HFF-Myc (cell line): ENCODE measurements around the gene REEP6.

Experiments
- DNase-seq: peaks from one replicate; pipeline ENCODE4 v3.0.0-alpha.2; 2011; ENCODE audit warnings: low read depth; ENCODE audit errors: extremely low read depth
- H3K4me3 ChIP-seq: replicated peaks from 2 replicates; pipeline ENCODE4 v1.5.1; 2011; ENCODE audit warnings: low read depth, mild to moderate bottlenecking, control low read depth, low read length
- CTCF ChIP-seq: IDR thresholded peaks from 2 replicates; pipeline ENCODE4 v1.5.1; 2012; ENCODE audit warnings: mild to moderate bottlenecking, low read depth, low read length, control low read depth; ENCODE audit errors: missing control alignments

The REEP6 gene

GRCh38 chr19:1524972-1525325, 34.0 kb downstream of the REEP6 start:
- no peak overlapping the region for H3K4me3 ChIP-seq
- no peak for DNase-seq
- no peak for TF ChIP-seq CTCF

GRCh38 chr19:1525343-1525742, 34.4 kb downstream of the REEP6 start:
- no peak for DNase-seq
- no peak overlapping the region for H3K4me3 ChIP-seq
- no peak for TF ChIP-seq CTCF

- no peak for TF ChIP-seq CTCF
- no peak for DNase-seq
- no peak overlapping the region for H3K4me3 ChIP-seq
Observed at GRCh38 chr19:1526066-1526778, 35.2 kb downstream of the REEP6 start.

- DNase-seq, result no peak
- no peak for TF ChIP-seq CTCF
- H3K4me3 ChIP-seq, result no peak overlapping the region
Observed at GRCh38 chr19:1526979-1527649, 36.1 kb downstream of the REEP6 start.

GRCh38 chr19:1527650-1528309, 36.8 kb downstream of the REEP6 start:
- DNase-seq, result no peak
- TF ChIP-seq CTCF, result no peak
- no peak overlapping the region for H3K4me3 ChIP-seq

- no peak for TF ChIP-seq CTCF
- H3K4me3 ChIP-seq, result no peak overlapping the region
- DNase-seq, result no peak
Observed at GRCh38 chr19:1528596-1529429, 37.8 kb downstream of the REEP6 start.
